GM19395 (cell line): ENCODE measurements around the gene PPP4R3B.
A peak's percentile ranks its signal among the peaks of the same experiment; 100 is the strongest.

ENCODE experiments used
- ATAC-seq: cut with Tn5 transposase; IDR thresholded peaks from one replicate; pipeline ENCODE4 v1.9.1; 2021; ENCODE audit warnings: mild to moderate bottlenecking, moderate library complexity; ENCODE audit not compliant: unreplicated experiment

Gene PPP4R3B

GRCh38 chr2:55617175-55618024 is at the start of gene PPP4R3B:
PPP4R3B (minus strand) TSS chr2:55617622; CDS start chr2:55617285, 337 bp downstream.
- peak; percentile 84 for ATAC-seq

GRCh38 chr2:55653255-55653654 is 35.8 kb upstream of the PPP4R3B start:
- no peak for ATAC-seq

DNA sequence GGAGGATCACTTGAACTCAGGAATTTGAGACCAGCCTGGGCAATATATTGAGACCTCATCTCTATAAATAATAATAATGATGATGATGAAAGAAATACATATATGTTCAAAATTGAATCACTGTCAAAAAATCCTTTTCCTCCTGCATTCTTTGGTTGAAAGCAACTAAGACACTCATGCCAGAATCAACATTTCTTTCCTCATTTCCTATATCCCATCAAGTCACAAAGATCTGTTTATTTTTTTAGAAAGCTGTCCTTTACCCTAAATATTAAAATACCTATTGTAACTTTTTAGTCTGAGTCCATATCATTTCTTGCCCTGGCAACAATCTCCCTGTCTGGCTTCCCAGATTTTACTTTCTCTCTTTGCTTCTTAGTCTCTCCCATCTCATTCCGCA is 31.8 kb upstream of the PPP4R3B start:
- no peak for ATAC-seq

DNA sequence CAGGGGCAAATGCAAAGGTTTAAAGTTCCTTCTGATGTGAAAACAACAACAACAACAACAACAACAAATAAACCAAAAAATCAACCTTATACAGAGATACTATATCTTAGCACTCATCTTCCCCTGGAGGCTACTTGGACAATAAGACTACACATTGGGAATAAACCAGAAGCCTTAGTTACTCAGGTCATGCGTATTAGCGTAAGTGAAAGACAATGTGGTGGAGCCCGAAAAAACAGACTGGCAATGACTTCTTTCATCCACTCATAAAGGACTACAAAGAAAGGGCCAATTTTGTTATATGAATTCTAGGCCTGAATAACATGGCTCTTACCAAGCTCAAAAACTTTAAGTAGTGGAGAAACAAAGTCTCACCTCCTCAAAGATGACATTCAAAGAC is 19.4 kb upstream of the PPP4R3B start:
- ATAC-seq, result no peak

GRCh38 chr2:55628931-55629330 is 11.5 kb upstream of the PPP4R3B start:
- no peak for ATAC-seq

DNA sequence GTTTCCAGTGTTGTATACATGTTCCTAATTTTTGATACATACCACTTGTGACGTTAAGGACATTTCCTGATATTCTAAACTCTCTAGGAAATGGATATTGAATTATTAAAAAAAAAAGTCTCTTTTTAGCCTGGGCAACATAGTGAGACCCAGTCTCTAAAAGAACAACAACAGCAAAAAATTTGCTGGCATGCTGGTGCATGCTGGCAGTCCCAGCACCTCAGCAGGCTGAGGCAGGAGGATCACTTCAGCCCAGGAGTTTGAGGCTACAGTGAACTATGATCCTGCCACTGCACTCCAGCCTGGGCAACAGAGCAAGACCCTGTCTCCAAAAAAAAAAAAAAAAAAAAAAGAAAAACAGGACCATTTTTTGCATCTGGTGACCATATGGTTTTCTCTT is 10.5 kb upstream of the PPP4R3B start:
- no peak for ATAC-seq

DNA sequence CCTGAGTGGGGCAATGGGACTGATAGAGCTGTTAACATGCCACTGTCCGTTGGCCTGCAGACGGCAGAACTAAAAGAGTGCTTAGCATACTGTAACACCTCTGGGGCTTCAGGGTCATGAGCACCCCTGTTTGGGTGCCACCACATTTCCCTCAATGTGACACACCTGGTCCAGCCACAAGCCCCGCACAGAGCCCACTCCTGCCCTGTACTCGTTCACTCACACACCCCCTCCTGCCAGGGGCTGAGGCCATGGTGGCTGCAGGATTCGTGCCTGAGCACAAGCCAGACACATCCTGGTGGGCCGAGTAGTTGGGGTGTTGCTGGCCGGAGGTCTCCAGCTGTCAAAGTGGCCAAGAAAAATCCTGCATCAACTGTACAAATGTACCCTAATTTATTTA is 4.4 kb upstream of the PPP4R3B start:
- no peak for ATAC-seq

- no peak for ATAC-seq
These were observed 2.8 kb upstream of the PPP4R3B start for GRCh38 chr2:55620123-55620779.

DNA sequence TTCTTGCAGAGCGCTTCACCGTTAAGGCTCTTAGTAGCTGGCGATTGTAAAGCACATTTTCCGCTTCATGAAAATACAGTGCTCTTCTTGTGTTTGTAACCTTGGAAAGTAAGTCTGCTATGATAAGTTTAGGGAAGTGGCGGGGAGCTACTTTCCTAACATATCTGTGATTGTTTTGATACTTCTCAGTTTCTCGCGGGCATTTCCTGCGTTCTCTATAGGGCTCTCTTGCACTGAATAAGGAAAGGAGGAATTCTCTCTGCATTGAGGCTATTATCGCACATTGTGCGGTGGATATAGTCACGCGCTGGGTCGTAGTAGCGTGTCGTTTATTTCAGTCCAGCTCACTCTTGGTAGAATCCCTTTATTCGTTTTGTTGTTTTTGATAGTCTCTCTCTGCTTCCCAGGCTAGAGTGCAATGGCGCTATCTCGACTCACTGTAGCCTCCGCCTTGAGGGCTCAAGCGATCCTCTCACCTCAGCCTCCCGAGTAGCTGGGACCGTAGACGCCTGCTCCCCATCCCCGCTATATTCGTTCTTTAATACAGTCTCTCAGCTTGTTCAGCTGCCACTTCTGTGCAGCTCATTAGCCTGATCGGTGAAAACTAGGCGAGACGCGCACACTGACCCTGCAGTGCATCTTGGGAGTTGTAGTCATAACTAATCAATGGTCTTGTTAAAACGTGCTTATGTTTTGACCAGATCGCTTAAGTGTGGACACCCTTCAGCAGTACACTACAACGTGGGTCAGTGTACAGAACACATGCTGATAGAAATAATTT is 1.0 kb upstream of the PPP4R3B start:
- ATAC-seq, result peak; percentile 47

GRCh38 chr2:55618025-55618274 is 528 bp upstream of the PPP4R3B start:
- no peak for ATAC-seq

DNA sequence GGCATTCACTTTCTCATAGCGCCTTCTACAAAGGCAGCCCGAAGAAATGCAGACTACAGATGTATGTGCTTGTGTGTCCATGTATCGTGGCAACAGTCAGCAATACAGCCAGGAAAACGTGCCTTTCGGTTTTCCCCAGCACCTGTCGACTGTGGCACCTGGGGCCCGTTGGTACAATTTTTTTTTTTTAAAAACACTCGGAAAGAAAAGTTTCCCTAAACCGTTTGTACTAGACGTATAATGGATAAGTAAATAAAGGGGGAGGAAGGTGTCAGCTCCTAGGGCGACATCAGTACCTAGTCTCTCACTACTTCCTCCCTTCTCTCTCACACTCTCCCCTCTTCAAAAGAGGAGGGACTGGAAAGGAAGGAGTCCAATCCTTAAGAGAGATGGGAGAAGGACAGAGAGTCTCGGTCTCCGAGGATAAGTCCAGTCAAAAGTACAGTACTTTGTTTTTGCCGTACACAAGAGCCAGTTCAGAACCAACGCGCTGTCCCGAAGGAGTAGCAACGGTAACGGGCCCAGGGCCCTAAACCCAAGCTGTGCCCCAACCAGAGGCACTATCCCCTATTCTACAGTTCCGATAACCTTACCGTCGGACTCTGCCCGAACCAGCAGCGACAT is 759 bp downstream of the PPP4R3B start:
- ATAC-seq, result peak; percentile 18

DNA sequence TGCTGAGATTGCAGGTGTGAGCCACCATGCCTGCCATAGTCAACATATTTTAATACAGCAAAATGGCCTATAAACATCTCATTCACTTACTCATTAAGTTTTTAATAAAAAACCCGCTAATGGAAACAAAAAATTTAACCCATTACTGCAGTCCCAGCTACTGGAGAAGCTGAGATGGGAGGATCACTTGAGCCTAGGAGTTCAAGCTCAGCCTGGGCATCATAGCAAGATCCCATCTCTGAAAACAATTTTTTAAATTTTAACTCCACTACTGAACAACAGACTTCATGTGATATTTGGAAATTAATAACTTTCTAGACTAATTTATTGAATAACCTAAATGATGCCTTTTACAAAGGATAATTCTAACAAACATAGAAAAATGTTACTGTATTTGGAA is 5.4 kb downstream of the PPP4R3B start:
- ATAC-seq, result no peak

- no peak for ATAC-seq
These were observed 6.3 kb downstream of the PPP4R3B start for GRCh38 chr2:55610954-55611743.

GRCh38 chr2:55609938-55610578 is 7.4 kb downstream of the PPP4R3B start:
- no peak for ATAC-seq

- no peak for ATAC-seq
These were observed 8.1 kb downstream of the PPP4R3B start for GRCh38 chr2:55609193-55609794.

- no peak for ATAC-seq
These were observed 9.7 kb downstream of the PPP4R3B start for GRCh38 chr2:55607717-55608116.

- no peak for ATAC-seq
These were observed 13.3 kb downstream of the PPP4R3B start for GRCh38 chr2:55604027-55604565.

DNA sequence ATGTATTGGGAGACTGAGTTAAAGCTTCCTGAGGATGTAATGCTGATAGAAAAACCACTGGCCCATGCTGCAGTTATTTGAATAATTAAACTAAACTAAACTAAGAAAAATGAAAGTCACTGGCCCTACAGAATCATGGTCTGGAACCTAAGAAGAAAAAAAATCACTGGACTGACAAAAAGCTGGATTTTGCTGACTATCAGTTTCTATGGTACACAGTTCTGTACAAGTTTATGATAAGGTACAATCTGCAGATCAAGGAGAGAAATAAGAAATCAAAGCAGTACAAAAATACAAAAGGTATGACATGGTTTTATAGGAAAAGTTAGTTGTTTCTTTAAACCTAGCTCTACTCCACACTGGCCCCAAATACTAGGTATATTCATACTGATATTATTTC is 15.6 kb downstream of the PPP4R3B start:
- ATAC-seq, result no peak

DNA sequence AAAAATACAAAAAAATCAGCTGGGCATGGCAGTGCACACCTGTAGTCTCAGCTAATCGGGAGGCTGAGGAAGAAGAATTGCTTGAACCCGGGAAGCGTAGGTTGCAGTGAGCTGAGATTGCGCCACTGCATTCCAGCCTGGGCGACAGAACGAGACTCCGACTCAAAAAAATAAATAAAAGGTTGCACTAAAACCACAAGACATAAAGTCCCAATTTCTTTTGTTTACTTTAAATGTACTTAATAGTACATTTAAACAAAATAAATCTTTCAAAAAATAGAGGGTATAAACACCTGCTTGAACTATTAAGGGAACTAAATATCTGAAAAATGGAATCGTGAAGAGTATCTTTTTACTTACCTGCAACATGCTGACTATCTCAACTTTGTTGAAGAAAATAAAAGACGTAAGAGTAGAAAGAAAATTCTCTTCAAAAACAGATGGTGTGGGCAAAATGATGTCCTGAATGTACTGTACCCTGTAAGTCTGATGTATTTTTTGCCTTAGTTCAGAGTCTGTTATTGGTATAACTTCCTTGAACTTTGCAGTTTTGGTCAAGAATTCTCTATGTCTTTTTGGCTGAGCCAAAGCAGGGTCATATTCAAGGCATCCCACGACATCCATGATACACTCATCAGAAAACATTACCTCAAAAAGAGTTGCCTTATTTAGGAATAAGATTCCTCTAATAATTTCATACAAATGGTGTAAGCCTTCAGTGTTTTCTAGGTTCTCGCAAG is 19.2 kb downstream of the PPP4R3B start:
- ATAC-seq, result no peak
